Measurements from ENCODE around the gene LARP4.
"Not testable (repeated sequence)": the region's sequence is repeated elsewhere in the genome, so short reads cannot be mapped to it uniquely, and the experiment has no call there.

LARP4 gene
- total RNA-seq, result 43.2 to 156 (median 119) reads per million in 18 experiments

- peak; percentile 95 for DNase-seq
These were observed at the start of gene LARP4 for GRCh38 chr12:50400638-50401499. Gene LARP4 (plus strand): TSS chr12:50400885. CDS start chr12:50401011, 126 bp downstream.

DNA sequence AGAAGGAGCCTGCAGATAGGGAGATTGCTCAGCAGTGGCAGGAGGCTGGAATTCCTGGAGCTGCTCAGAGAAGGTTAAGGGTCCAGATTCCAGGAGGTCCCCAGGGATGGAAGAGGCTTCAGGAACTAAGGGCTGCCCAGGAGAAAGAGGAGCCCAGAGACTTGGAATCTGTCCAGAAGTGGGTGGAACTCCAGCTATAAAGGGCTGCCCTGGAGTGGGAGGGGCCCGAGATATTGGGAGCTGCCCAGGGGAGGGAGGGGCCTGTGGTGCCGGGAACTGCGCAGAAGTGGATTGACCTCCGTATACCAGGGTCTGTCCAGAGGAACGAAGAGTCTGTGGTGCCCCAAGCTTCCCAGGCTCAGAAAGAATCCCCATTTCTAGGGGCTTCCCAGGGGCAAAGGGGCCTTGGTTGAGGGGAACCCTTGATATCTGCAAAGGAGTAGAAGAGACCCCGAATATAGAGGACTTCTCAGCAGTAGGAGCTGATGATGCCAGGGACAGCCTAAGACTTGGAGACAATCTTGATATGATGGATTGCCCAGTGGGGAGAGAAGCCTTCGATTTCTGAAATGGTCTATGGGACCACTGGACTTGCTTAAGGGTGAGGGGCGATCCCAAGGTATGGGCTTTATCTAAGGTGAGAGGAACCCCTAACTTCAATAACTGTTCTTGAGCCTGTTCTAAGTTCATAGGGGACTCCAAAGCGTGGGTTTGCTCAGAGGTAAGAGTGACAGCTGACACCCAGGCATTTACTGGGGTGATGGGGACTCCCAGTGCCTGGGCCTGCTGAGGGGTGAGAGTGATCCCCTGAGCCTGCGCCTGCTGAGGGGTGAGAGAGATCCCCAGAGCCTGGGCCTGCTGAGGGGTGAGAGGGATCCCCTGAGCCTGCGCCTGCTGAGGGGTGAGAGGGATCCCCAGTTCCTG lies 49.3 kb upstream of the LARP4 start:
- DNase-seq, result no peak

DNA sequence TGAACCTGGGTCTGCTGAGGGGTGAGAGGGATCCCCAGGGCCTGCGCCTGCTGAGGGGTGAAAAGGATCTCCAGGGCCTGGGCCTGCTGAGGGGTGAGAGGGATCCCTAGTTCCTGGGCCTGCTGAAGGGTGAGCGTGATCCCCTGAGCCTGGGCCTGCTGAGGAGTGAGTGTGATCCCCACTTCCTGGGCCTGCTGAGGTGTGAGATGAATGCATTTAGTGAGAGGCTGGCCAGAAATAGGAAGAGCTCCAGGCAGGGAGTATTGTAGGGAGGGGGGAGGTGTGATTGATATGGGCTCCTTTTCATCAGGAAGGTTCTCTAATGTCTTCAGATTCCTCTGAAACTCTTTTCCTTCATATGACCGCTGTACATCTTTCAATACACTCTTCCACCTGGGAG lies 47.3 kb upstream of the LARP4 start:
- no peak for DNase-seq

- no peak for DNase-seq
These were observed 46.7 kb upstream of the LARP4 start for GRCh38 chr12:50353869-50354593.

GRCh38 chr12:50354908-50355307 lies 45.8 kb upstream of the LARP4 start:
- no peak for DNase-seq

- no peak for DNase-seq
These were observed 45.3 kb upstream of the LARP4 start for GRCh38 chr12:50355365-50355764.

DNA sequence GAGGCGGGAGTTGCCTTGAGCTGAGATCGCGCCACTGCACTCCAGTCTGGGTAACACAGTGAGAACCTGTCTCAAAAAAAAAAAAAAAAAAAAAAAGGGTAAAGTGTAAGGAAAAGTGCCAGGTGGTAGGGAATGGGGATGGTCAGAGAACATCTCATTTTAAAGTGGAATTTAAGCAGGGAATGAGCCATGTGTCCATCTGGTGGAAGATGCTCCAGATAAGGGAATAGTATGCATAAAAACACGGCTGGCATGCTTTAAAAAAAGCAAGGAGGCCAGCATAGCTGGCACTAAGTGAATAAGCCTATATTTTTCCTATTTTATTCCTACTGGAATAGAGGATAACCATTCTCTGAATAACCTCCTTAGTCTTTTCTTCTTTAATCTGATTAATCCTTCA lies 38.0 kb upstream of the LARP4 start:
- no peak for DNase-seq

- DNase-seq, result no peak
These were observed 37.5 kb upstream of the LARP4 start for GRCh38 chr12:50363141-50363540.

DNA sequence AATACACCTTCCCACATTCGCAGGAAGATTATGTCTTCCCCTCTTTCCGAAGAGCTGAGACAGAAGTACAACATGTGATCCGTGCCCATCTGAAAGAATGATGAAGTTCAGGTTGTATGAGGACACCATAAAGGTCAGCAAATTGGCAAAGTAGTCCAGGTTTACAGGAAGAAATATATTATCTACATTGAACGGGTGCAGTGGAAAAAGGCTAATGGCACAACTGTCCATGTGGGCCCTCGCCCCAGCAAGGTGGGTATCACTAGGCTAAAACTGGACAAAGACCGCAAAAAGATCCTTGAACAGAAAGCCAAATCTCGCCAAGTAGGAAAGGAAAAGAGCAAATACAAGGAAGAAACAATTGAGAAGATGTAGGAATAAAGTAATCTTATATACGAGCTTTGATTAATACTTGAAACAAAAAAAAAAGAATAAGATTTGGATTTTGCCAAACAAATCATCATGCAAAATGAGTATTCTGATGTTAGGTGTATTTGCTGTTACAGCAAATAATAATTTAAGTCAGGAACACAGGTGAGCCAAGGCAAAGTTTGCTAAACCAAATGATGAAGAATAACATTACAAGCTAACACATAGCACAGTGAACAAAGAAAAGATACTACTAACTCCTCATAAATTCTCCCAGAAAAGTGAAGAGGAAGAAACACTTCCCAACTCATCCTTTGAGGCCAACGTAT lies 34.8 kb upstream of the LARP4 start:
- DNase-seq, result no peak

DNA sequence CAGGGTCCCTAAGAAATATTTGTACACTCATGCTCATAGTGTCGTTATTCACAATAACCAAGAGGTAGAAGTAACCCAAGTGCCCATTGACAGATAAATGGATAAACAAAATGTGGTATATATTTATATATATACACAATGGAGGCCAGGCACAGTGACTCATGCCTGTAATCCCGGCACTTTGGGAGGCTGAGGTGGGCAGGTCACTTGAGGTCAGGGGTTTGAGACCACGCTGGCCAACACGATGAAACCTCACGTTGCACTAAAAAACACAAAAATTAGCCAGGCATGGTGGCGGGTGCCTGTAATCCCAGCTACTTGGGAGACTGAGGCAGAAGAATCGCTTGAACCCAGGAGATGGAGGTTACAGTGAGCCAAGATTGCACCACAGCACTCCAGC lies 30.0 kb upstream of the LARP4 start:
- not testable (repeated sequence) for DNase-seq

DNA sequence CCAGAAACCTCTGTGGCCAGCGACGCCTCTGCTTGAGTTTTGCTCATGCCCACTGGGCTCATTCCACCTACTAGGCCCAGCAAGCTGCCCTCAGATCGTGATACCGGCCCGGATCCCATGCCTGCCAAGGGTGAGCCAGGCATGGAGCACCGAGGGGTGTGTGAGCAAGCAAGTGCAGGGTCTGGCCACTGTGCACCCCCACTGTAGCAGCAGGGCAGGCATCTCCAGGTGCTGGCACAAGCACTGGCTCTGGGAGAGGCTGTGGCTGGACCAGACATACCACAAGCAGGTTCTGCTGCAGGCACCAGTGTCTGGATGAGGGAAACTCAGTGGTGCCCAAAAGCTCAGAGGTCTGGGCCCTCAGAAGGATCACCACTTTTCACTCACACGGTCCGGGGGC lies 24.9 kb upstream of the LARP4 start:
- no peak for DNase-seq

DNA sequence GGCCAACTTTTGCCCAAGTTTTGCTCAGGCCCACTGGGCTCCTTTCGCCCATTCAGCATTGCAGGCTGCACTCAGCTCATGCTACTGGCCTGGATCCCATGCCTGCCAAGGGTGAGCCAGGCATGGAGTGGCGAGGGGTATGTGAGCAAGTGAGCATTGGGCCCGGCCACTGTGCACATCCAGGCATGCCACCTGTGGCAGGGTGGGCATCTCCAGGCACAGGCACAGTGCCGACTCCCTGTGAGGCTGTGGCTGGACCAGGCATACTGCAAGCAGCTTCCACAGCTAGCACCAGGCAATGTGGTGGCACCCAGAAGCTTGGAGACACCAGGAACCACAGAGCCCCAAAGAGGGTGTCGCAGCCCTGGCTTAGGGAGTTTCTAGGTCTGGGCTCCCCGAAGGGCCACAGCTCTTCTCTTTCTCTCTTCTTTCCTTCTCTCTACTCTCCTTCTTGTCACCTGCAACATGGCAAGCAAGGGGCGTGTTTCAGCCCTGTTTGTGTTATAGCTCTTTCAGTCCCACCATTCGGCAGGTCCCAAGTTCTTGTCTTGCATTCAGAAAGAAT lies 19.8 kb upstream of the LARP4 start:
- DNase-seq, result no peak

- DNase-seq, result no peak
These were observed 13.2 kb upstream of the LARP4 start for GRCh38 chr12:50387487-50387886.

- no peak for DNase-seq
These were observed 12.7 kb upstream of the LARP4 start for GRCh38 chr12:50387972-50388478.

DNA sequence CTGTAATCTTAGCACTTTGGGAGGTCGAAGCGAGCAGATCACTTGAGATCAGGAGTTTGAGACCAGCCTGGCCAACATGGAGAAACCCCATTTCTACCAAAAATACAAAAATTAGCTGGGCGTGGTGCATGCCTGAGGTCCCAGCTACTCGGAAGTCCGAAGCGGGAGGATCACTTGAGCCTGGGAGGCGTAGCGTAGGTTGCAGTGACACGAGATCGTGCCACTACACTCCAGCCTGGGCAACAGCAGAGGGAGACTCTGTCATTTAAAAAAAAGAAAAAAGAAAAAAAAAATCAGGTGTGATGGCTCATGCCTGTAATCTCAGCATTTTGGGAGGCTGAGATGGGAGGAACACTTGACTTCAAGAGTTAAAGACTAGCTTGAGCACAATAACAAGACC lies 11.9 kb upstream of the LARP4 start:
- not testable (repeated sequence) for DNase-seq

DNA sequence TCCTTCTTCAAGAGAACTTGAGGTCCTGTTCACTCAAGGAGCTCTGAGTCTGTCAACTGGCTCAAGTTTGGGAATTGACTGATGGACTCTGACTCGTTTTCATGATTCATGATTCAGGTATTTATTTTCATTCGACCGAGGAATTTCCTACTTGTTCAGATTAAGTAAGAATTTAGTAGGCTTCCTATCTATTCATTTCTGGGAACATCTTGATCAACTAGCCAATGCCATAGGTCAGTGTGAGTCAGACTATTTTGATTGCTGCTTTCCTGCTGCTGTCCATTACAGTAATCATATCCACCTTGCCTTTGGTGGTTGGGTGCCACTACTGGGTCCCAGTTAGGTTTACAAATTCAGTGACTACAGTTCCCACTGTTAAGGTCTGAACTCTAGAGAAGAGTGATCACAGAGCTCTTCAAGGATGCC lies 10.4 kb upstream of the LARP4 start:
- DNase-seq, result no peak

DNA sequence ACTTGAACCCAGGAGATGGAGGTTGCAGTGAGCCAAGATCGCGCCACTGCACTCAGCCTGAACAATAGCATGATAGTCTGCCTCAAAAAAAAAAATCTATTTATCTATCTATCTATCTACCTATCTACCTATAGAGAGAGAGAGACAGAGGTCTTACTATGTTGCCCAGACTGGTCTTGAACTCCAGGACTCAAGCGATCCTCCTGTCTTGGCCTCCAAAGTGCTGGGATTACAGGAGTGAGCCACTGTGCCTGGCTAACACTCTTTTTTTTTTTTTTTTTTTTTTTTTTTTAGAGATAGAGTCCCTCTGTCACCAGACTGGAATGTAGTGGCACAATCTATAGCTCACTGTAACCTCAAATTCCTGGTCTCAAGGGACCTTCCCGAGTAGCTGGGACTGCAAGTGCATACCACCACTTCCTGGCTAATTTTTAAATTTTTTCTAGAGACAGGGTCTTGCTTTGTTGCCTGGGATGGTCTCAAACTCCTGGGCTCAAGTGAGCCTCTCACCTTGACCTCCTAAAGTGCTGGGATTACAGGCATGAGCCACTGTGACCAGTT lies 6.1 kb upstream of the LARP4 start:
- no peak for DNase-seq

DNA sequence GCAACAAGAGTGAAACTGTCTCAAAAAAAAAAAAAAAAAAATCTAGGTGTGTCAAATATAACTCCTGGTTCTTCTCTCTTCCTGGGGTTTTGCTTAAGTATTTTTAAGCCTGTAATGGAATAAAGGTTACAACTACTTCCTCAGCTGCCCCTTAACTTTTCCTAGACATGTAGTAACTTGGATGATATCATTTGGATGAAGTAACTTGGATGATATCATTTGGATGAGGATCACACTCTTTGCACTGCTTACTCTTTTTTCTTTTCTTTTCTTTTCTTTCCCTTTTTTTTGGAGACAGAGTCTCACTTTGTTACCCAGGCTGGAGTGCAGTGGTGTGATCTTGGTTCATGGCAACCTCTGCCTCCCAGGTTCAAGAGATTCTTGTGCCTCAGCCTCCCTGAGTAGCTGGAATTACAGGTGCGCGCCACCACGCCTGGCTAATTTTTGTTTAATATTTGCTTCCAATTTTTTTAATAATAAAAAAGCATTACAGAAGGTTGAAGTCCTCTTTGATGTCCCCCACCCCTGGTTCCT lies 3.5 kb upstream of the LARP4 start:
- DNase-seq, result peak; percentile 44 to 75

GRCh38 chr12:50398931-50399330 lies 1.8 kb upstream of the LARP4 start:
- no peak for DNase-seq

DNA sequence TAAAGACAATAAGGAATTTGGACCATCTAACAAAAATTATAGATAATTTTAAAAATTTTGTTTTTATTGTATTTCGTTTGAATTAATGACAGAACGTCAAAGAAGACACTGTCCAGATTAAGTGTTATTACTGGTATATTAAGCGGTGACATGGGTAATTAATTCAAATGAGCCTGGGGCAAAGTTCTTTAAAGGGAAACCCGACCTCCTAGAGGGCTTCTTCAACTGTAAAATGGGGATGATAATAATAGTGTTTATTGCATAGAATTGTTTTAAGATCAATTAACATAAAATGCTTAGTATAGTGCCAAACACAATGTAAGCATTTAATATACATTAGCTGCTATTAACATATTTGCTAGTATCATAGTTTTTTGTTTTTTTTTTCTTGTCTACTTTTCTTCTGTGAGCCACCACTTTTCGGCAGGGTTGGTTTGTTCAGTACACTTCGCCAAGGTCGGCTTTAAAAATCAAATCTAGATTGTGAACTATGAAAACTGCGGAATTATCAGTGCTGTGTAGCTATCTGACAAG lies 514 bp upstream of the LARP4 start:
- DNase-seq, result no peak
